IMR-90 (cell line): ENCODE measurements around the gene DNAJB12. TPM values are rescaled to one million over a fixed set of nuclear protein-coding genes. Genes with fewer than 3 reads are reported as not detected.

Experiments used
- ATAC-seq: fragments of 200-7000 bp; cut with Tn5 transposase; 2 replicates; pipeline ENCODE4 v1.9.1; 2020; ENCODE audit warnings: low read depth, mild to moderate bottlenecking, moderate library complexity
- BruUV-seq: library from RNA; stranded (reverse); fragments of 400-500 nt; replicated peaks from 2 replicates; lab custom pipeline; 2021; lab: Mats Ljungman, UMichigan
- CTCF ChIA-PET: fragments of 300-600 bp; formaldehyde crosslinking; extraction: SDS; loops from one replicate; lab custom pipeline; 2021; ENCODE audit warnings: antibody characterized with exemption; lab: Yijun Ruan, JAX
- POLR2A ChIA-PET: fragments of 300-600 bp; sonication (Branson Sonifier 250); formaldehyde crosslinking; loops from one replicate; lab custom pipeline; 2022; ENCODE audit warnings: antibody characterized with exemption; ENCODE audit not compliant: unreplicated experiment; lab: Charles Lee
- DNase-seq: peaks from one replicate; pipeline ENCODE4 v3.0.0; 2013
- H2AFZ ChIP-seq: replicated peaks from 2 replicates; pipeline ENCODE3; 2013; ENCODE audit warnings: low read length, mild to moderate bottlenecking; ENCODE audit not compliant: poor library complexity
- H2AK5ac ChIP-seq: 2 replicates; pipeline ENCODE4 v1.6.1; 2013; ENCODE audit warnings: low read depth, low read length, inconsistent platforms
- H2AK9ac ChIP-seq: replicated peaks from 2 replicates; pipeline ENCODE3; 2013; ENCODE audit warnings: mild to moderate bottlenecking, low read depth, low read length, moderate library complexity; ENCODE audit not compliant: poor library complexity
- H2BK120ac ChIP-seq: 2 replicates; pipeline ENCODE4 v1.6.1; 2013; ENCODE audit warnings: low read depth, low read length, inconsistent platforms
- H2BK15ac ChIP-seq: 3 replicates; pipeline ENCODE4 v1.6.1; 2013; ENCODE audit warnings: low read depth, low read length, inconsistent platforms
- H2BK20ac ChIP-seq: 2 replicates; pipeline ENCODE4 v1.6.1; 2013; ENCODE audit warnings: low read depth, mild to moderate bottlenecking, inconsistent platforms, low read length, moderate library complexity
- H2BK5ac ChIP-seq: 2 replicates; pipeline ENCODE4 v1.6.1; 2013; ENCODE audit warnings: mild to moderate bottlenecking, low read depth, low read length, inconsistent platforms; ENCODE audit not compliant: poor library complexity, severe bottlenecking
- H3K14ac ChIP-seq: replicated peaks from 2 replicates; pipeline ENCODE4 v1.6.1; 2013; ENCODE audit warnings: low read depth, low read length, inconsistent platforms
- H3K18ac ChIP-seq: 2 replicates; pipeline ENCODE4 v1.6.1; 2013; ENCODE audit warnings: low read depth, low read length, control low read depth
- H3K23ac ChIP-seq: 2 replicates; pipeline ENCODE4 v1.6.1; 2013; ENCODE audit warnings: low read depth, low read length, inconsistent platforms
- H3K27ac ChIP-seq: 2 replicates; pipeline ENCODE4 v1.5.1; 2013; ENCODE audit warnings: mild to moderate bottlenecking, control low read depth, low read length; ENCODE audit not compliant: insufficient read depth
- H3K27me3 ChIP-seq: 2 replicates; pipeline ENCODE4 v1.6.1; 2013; ENCODE audit warnings: low read length; ENCODE audit not compliant: control insufficient read depth, insufficient read depth
- H3K36me3 ChIP-seq: 2 replicates; pipeline ENCODE4 v1.6.1; 2013; ENCODE audit warnings: low read length, mixed read lengths; ENCODE audit not compliant: control insufficient read depth, insufficient read depth
- H3K4ac ChIP-seq: 2 replicates; pipeline ENCODE4 v1.6.1; 2013; ENCODE audit warnings: low read depth, low read length, inconsistent platforms
- H3K4me1 ChIP-seq: 2 replicates; pipeline ENCODE4 v1.6.1; 2013; ENCODE audit warnings: low read length, mixed read lengths; ENCODE audit not compliant: control insufficient read depth, insufficient read depth
- H3K4me2 ChIP-seq: 2 replicates; pipeline ENCODE4 v1.6.1; 2013; ENCODE audit warnings: low read depth, mild to moderate bottlenecking, control low read depth, low read length, moderate library complexity
- H3K4me3 ChIP-seq: 2 replicates; pipeline ENCODE4 v1.5.1; 2013; ENCODE audit warnings: low read depth, mild to moderate bottlenecking, control low read depth, low read length, moderate library complexity; ENCODE audit not compliant: insufficient read depth
- H3K56ac ChIP-seq: 2 replicates; pipeline ENCODE4 v1.6.1; 2013; ENCODE audit warnings: low read length, inconsistent platforms; ENCODE audit not compliant: insufficient read depth; ENCODE audit errors: extremely low read depth
- H3K79me1 ChIP-seq, 2 experiments: 2 replicates each; pipeline ENCODE4 v1.6.1; 2013; ENCODE audit warnings: low read length in 2 of 2, inconsistent platforms in 1 of 2, low read depth in 1 of 2
- H3K9ac ChIP-seq: 2 replicates; pipeline ENCODE4 v1.6.1; 2013; ENCODE audit warnings: low read depth, low read length, control low read depth
- H3K9me1 ChIP-seq: 2 replicates; pipeline ENCODE4 v1.6.1; 2013; ENCODE audit warnings: low read length, inconsistent platforms; ENCODE audit not compliant: insufficient read depth
- H3K9me3 ChIP-seq: 2 replicates; pipeline ENCODE4 v1.6.1; 2013; ENCODE audit warnings: low read length; ENCODE audit not compliant: control insufficient read depth, insufficient read depth
- H4K20me1 ChIP-seq: 2 replicates; pipeline ENCODE4 v1.6.1; 2013; ENCODE audit warnings: low read length, inconsistent platforms; ENCODE audit not compliant: insufficient read depth
- H4K5ac ChIP-seq: 2 replicates; pipeline ENCODE4 v1.6.1; 2013; ENCODE audit warnings: mild to moderate bottlenecking, low read depth, low read length, control low read depth
- H4K8ac ChIP-seq, 2 experiments: 2 replicates each; pipeline ENCODE4 v1.6.1; 2013; ENCODE audit warnings: low read depth in 2 of 2, low read length in 2 of 2, control low read depth in 1 of 2, inconsistent platforms in 1 of 2
- H4K91ac ChIP-seq: 2 replicates; pipeline ENCODE4 v1.6.1; 2013; ENCODE audit warnings: low read depth, low read length, inconsistent platforms; ENCODE audit not compliant: insufficient read depth
- MAZ ChIP-seq: IDR thresholded peaks from 2 replicates; pipeline ENCODE4 v1.6.1; 2012; ENCODE audit warnings: low read depth, mild to moderate bottlenecking, low read length, improper control_type of control experiment, moderate library complexity, borderline replicate concordance
- POLR2A ChIP-seq: IDR thresholded peaks from 2 replicates; pipeline ENCODE4 v1.6.1; 2012; ENCODE audit warnings: mild to moderate bottlenecking, low read depth, low read length
- USF2 ChIP-seq: fragments of 150-350 bp; IDR thresholded peaks from 2 replicates; pipeline ENCODE4 v1.6.1; 2017; ENCODE audit warnings: mild to moderate bottlenecking, antibody characterized with exemption, low read length, low read depth
- WGBS, 2 experiments: methylation state at CpG; one replicate each; pipeline versions ENCODE4 v1.1.5 to v1.1.7; 2013; ENCODE audit warnings: missing lambda C conversion rate in 2 of 2; ENCODE audit not compliant: insufficient read length in 1 of 2; ENCODE audit errors: extremely low coverage in 2 of 2; 5-methylcytosine and 5-hydroxymethylcytosine counted together
- dilution Hi-C: fragments of 300-500 bp; cut with HindIII; formaldehyde crosslinking; loops from one replicate; pipeline ENCODE4 v1.14.3; 2018; ENCODE audit warnings: low sequenced_read_pairs; ENCODE audit not compliant: unreplicated experiment
- in situ Hi-C: fragments of 300-500 bp; cut with MboI; formaldehyde crosslinking; loops from 3 replicates; pipeline ENCODE4 v1.14.3; 2019; ENCODE audit warnings: low sequenced_read_pairs, inconsistent platforms, mixed read lengths
- intact Hi-C: fragments of 100-400 bp; cut with micrococcal nuclease; formaldehyde crosslinking; loops from 2 replicates; pipeline ENCODE4 v1.10.0; 2022
- polyA plus RNA-seq, 3 experiments: library from polyadenylated mRNA; depleted of rRNA; stranded (reverse); fragments of >200 nt; gene quantifications; 2 replicates each; pipeline ENCODE4 v1.2.3, GENCODE V29; 2012; ENCODE audit warnings: low replicate concordance in 1 of 3
- total RNA-seq: library from RNA; depleted of rRNA; stranded (reverse); fragments of >200 nt; gene quantifications from 2 replicates; pipeline ENCODE4 v1.2.3, GENCODE V29; 2012

DNAJB12 gene
- total and polyA plus RNA-seq, 2 of the 4 experiments (the other 2 are of a cell fraction): 18.3 to 24.0 TPM

GRCh38 chr10:72353028-72353964, 1.4 kb downstream of the DNAJB12 start:
- Histone ChIP-seq H2AFZ (peak overlapping the region; percentile 100), H3K79me1 (peaks cover 28 to 67% of the 10 kb centered on the region in 2 experiments), H3K9me1 (peaks cover 9% of the 10 kb centered on the region; the same call in 1 of the 2 replicates), H3K4me3 (peak overlapping the region; percentile 82), H3K27ac (peak overlapping the region; percentile 95), H3K14ac (0 out of 2 replicates have a peak overlapping the region, but pooled peaks have one; percentile 86), H3K27me3 (no peaks in the 10 kb centered on the region), H4K5ac (peak overlapping the region; percentile 77), H3K4ac (peak overlapping the region; percentile 72), H4K91ac (0 out of 2 replicates have a peak overlapping the region, but pooled peaks have one; percentile 16), H2BK120ac (no peak overlapping the region), H3K9me3 (no peaks in the 10 kb centered on the region), H4K8ac (peak overlapping the region; percentile 72 to 100; a peak in 2 of 4 replicates), H3K4me1 (peaks cover 6% of the 10 kb centered on the region), H3K56ac (peak overlapping the region; percentile 39; the same call in 1 of the 2 replicates), H3K36me3 (peaks cover 11% of the 10 kb centered on the region), H3K23ac (peak overlapping the region; percentile 54), H4K20me1 (peaks cover 29% of the 10 kb centered on the region; the same call in 1 of the 2 replicates), H3K18ac (no peak overlapping the region), H2AK9ac (peak overlapping the region; percentile 93), H2AK5ac (peak overlapping the region; percentile 74; the same call in 1 of the 2 replicates), H3K4me2 (peak overlapping the region; percentile 89), H3K9ac (peak overlapping the region; percentile 78), H2BK20ac (no peak overlapping the region), H2BK15ac (no peak overlapping the region), H2BK5ac (peak overlapping the region; percentile 90)
- intact Hi-C loops (no loop called here), dilution Hi-C loops (no loop called here), in situ Hi-C loops (no loop called here)
- peak; percentile 3 for ATAC-seq
- DNase-seq: peak; percentile 40
- POLR2A ChIA-PET: interaction anchor here (0.6 kb wide), 1 partner anchor 481 kb away, joined by 3 read pairs; no protein-coding TSS in a partner anchor
- TF ChIP-seq USF2 (peak; percentile 86), POLR2A (peak; percentile 29; the same call in 1 of the 2 replicates), MAZ (no peak)
- WGBS, 2 experiments: 95% methylated on average over 4 of the region's 18 CpGs; no CpG with 5 or more reads in 1 of the 2 experiments
- BruUV-seq: TSS peak; percentile 17
- CTCF ChIA-PET: interaction anchor here (0.6 kb wide), 1 partner anchor 798 kb away, joined by 3 read pairs; no protein-coding TSS in a partner anchor
